Subcutaneous abdominal adipose tissue (tissue), 5 donors: ENCODE results near the gene ZNF768.

ENCODE experiments used
- H3K27ac ChIP-seq: one replicate; pipeline ENCODE4 v1.7.0; 2013; ENCODE audit warnings: low read depth, mild to moderate bottlenecking, inconsistent platforms, low read length, moderate library complexity
- H3K27me3 ChIP-seq, 5 donors: one replicate each; pipeline ENCODE4 v1.7.0; 2013; ENCODE audit warnings: low read length in 5 of 5, inconsistent platforms in 1 of 5; ENCODE audit not compliant: control insufficient read depth in 5 of 5, insufficient read depth in 4 of 5
- H3K36me3 ChIP-seq, 5 donors: one replicate each; pipeline ENCODE4 v1.7.0; 2013; ENCODE audit warnings: low read length in 5 of 5; ENCODE audit not compliant: control insufficient read depth in 5 of 5, insufficient read depth in 5 of 5
- H3K4me1 ChIP-seq, 5 donors: one replicate each; pipeline ENCODE4 v1.7.0; 2013; ENCODE audit warnings: low read length in 5 of 5, mild to moderate bottlenecking in 3 of 5, moderate library complexity in 1 of 5; ENCODE audit not compliant: control insufficient read depth in 5 of 5, insufficient read depth in 5 of 5
- H3K4me3 ChIP-seq, 5 donors: one replicate each; pipeline ENCODE4 v1.7.0; 2013; ENCODE audit warnings: low read length in 5 of 5, low read depth in 1 of 5
- H3K9ac ChIP-seq, 5 donors: one replicate each; pipeline ENCODE4 v1.7.0; 2013; ENCODE audit warnings: low read length in 5 of 5, mild to moderate bottlenecking in 4 of 5, moderate library complexity in 3 of 5
- H3K9me3 ChIP-seq, 5 donors: one replicate each; pipeline ENCODE4 v1.7.0; 2013; ENCODE audit warnings: low read length in 5 of 5; ENCODE audit not compliant: control insufficient read depth in 5 of 5
- donor health status: healthy.
- donor health status: healthy.
- donor health status: healthy.
- donor health status: healthy.
- donor health status: healthy.

Gene ZNF768

DNA sequence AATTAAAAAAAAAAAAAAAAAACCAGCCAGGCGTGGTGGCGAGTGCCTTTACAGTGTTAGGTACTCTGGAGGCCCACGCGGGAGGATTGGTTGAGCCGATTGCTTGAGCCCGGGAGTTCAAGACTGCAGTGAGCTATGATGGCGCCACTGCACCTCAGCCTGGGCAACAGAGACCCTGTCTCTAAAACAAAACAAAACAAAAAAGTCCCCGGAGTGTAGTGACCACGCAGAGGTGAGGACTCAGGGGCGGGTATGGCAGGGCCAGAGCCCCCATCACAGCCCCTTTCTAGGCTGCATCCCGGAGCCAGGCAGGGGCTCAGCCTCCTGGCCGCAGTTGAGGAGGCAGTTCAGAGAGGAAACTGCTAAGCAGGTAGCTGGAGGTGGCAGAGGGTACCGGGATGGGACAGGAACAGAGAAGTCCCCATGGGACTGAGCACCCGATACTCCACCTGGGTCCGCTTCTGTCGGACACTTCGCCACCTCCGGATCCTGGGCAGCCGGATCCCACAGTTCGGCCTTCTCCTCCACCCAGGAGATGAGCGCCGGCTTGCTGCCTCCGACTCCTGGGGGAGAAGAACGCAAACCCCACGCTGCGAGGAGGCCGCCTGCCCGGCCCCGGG lies 7.5 kb upstream of the ZNF768 start:
- Histone ChIP-seq H3K9me3 (no peaks in the 10 kb centered on the region), H3K4me1 (peaks cover 5 to 37% (median 31%) of the 10 kb centered on the region in 5 donors), H3K4me3 (peak overlapping the region; percentile 26 to 90 (median 82)), H3K36me3 (peaks cover 0 to 24% (median 17%) of the 10 kb centered on the region in 5 donors), H3K27ac (peak overlapping the region; percentile 96), H3K9ac (peak overlapping the region in 4 of 5 donors; percentile 90 to 94 (median 92)), H3K27me3 (no peaks in the 10 kb centered on the region)

DNA sequence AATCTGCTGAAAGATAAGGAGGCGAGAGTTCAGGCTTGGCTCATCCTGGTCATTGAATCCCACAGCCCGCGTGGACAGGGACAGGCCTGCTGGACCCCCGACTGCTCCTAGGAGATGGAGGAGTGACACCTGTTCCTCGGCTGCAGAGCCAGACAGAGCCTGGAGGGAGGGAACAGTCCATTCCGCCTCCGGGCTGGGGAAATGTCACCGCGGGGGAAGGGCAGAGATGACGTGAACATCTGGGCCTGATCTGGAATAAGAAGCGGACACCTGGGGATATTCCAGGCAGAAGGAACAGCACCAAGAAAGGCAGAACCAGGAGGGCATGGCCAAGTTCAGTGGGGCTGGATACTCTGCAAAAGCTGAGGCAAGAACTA lies 6.8 kb upstream of the ZNF768 start:
- peak overlapping the region in 1 of 5 donors; percentile 2 for H3K4me3 ChIP-seq
- H3K27ac ChIP-seq, result no peak overlapping the region
- peaks cover 0 to 24% (median 17%) of the 10 kb centered on the region in 5 donors for H3K36me3 ChIP-seq
- no peak overlapping the region for H3K9ac ChIP-seq
- peaks cover 5 to 42% (median 32%) of the 10 kb centered on the region in 5 donors for H3K4me1 ChIP-seq
- no peaks in the 10 kb centered on the region for H3K9me3 ChIP-seq
- no peaks in the 10 kb centered on the region for H3K27me3 ChIP-seq

DNA sequence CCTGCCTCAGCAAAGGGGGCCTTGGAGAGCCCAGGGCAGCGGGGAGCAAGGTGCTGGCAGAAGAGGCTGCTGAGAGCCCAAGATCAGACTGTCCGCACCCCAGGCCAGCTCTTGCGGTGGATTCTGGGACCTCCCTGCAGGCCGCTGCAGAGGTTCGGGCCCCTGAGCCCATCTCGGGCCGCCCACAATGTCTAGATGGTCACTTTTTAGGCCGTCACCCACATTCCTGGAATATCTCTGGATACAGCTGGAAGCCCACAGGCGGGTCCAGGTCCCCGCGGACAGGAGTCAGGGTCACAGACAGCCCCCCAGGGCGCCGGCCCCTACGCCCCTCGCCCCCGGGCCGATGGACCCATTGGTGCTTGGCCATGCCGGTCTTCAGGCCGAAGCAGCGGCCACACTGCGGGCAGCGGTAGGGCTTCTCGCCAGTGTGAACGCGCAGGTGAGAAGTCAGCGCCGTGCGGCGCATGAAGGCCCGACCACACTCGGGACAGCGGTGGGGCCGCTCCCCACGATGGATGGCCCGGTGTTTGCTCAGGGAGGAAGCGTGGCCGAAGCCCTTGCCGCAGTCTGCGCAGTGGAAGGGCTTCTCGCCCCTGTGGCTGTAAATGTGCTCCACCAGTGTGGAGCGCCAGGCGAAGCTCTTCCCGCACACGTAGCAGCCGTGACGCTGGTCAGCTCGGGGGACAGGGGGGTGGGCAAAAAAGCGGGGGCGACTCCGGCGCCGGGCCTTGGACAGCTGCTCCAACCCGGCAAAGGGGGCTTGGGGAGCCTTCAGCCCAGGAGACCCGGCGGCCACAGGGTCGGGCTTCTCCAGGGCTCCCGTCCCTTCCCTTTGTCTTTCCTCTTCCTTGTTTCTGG lies 6.1 kb upstream of the ZNF768 start:
- Histone ChIP-seq H3K4me3 (no peak overlapping the region), H3K27me3 (no peaks in the 10 kb centered on the region), H3K4me1 (peaks cover 8 to 48% (median 37%) of the 10 kb centered on the region in 5 donors), H3K9me3 (no peaks in the 10 kb centered on the region), H3K9ac (no peak overlapping the region), H3K27ac (no peak overlapping the region), H3K36me3 (peaks cover 0 to 24% (median 17%) of the 10 kb centered on the region in 5 donors)

DNA sequence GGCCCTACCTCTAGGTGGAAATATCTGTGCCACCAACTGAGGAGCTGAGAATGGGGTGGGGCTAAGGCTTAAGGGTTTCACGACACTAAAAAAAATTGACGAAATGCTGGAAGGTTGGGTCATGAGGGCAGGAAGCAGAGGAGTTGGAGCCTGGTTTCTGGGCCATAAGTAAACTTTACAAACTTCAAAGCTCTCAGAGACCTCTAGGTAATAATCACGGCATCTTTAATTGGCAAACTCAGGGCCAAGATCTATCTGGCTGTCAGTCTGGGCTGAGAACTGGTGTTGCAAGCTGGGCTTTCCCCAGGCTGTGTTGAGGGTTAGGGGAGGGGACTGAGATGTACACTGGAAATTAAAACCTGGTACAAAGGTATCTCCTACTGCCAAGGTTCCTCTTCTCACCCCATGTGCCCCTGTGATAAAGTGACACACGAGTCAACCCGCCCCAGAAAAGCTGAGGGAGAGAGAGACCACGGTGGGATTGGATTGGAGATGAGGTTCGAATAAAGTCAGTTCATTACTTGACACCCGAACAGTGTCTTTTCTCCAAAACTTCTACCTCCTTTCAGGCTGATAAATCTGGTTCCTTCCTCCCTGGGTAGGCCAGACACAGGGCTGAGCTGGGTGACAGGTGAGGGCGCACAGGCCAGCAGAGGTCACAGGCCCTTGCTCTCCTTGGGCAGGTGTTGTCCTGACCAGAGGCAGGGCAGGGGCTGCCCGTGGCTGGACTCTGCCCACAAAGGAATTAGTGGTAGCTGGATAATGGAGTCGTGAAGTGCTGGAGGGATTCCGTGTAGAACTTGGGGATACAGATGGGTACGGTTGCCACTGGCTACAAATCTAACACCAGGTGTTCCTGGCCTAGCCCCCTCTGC lies 4.0 kb upstream of the ZNF768 start:
- H3K9ac ChIP-seq, result no peak overlapping the region
- H3K27me3 ChIP-seq, result no peaks in the 10 kb centered on the region
- H3K4me1 ChIP-seq, result peaks cover 7 to 51% (median 40%) of the 10 kb centered on the region in 5 donors
- H3K36me3 ChIP-seq, result peaks cover 0 to 24% (median 17%) of the 10 kb centered on the region in 5 donors
- H3K4me3 ChIP-seq, result no peak overlapping the region
- H3K9me3 ChIP-seq, result no peaks in the 10 kb centered on the region
- peak overlapping the region; percentile 24 for H3K27ac ChIP-seq

DNA sequence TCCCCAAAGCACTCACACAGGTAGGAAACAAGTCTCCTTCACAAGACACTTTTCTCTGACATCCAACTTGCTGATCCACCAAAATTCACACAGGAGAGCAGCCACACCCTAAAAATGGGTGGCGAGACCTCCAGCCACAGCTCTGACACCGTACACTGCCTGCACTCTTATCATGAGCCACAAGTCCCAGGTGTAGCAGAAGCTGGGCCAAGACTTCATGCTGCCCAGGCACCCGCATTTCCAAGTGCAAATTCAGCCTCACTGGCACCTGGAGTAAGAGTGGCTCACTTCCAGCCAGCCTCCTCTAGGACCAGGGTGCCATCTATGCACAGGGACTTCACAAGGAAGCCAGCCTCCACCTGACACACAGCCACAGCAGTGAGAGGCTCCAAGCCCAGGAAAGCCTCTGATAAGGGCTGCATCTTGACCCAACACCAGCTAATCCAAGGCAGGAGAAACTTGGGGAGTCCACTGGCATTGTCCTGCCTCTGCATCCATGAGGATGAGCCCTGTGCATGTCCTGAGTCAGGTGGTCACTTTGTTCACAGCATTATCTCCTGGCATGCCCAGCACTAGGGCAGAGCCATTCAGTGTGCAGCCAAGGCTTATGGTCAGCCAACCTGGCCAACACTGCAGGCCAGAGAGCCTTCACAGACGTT lies 2.6 kb upstream of the ZNF768 start:
- no peak overlapping the region for H3K4me3 ChIP-seq
- peaks cover 7 to 50% (median 41%) of the 10 kb centered on the region in 5 donors for H3K4me1 ChIP-seq
- peak overlapping the region in 1 of 5 donors; percentile 43 for H3K9ac ChIP-seq
- no peaks in the 10 kb centered on the region for H3K27me3 ChIP-seq
- no peak overlapping the region for H3K27ac ChIP-seq
- H3K36me3 ChIP-seq, result peaks cover 0 to 32% (median 24%) of the 10 kb centered on the region in 5 donors
- H3K9me3 ChIP-seq, result no peaks in the 10 kb centered on the region

DNA sequence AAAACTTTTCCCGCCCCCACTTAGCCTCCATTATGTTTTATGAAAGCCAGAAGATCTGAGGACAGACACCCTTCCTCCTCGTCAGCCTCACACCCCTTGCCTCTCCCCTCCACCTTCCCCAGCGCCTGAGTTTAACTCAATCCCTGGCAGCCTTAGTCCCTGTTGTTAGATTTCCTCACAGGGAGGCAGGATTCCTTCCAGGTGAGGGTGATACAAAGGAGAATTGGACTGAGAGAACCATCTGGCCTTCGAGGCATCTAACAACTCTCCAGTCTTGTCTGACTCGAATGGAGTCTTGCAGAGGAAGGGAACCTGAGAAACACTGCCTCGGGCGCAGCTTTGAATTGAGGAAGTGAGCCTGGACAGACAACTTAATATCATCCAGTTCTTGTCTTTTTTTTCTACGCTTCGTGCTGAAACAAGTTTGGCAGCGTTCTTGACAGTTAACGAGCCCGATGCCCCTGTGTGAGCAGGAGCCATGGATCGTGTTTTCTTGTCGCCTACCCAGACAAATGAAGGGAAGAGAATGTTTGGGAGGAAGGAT lies 1.3 kb upstream of the ZNF768 start:
- Histone ChIP-seq H3K4me3 (peak overlapping the region; percentile 5 to 89 (median 73)), H3K9ac (peak overlapping the region in 3 of 5 donors; percentile 49 to 77 (median 52)), H3K9me3 (no peaks in the 10 kb centered on the region), H3K27me3 (no peaks in the 10 kb centered on the region), H3K27ac (peak overlapping the region; percentile 94), H3K4me1 (peaks cover 7 to 40% (median 31%) of the 10 kb centered on the region in 5 donors), H3K36me3 (peaks cover 0 to 28% (median 21%) of the 10 kb centered on the region in 5 donors)

DNA sequence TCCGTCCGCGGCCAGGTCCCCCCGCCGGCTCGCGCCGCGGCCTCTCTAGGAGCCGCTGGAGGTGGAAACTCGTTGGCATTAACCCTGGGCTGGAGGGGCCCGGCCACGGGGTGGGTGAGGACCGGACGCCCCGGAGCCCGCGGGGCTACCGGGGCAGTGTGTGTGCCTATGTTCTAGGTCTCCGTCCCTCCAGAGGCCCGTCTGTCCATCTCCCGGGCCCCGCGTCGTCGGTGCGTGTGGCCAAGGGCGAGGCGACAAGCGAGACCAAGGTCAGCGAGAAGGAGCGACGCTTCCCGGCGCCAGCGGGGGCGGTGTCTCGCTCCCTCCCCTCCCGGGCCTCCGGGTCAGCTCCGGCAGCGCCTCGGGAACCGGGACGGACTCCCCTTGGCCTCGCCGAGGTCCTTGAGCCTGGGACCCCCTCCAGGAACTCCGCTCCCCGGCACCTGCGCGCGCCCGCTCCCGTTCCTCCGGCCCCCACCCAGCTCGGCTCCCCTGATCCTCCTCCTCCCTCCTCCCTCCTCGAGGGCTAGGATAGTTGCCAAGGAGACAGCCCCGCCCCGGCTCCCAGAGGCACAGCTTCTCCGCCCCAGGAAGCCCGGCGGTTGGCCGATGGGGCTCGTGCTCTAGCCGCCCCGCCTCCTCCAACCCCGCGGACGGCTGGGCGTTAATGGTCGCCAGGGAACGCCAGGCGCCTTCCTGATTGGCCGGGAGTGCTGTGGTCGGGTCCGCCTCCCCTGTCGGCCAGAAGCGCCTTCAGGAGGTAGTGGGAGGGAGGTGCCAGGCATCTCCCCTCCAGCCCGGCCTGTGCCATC lies 663 bp upstream of the ZNF768 start:
- Histone ChIP-seq H3K27ac (peak overlapping the region; percentile 94), H3K9ac (peak overlapping the region in 4 of 5 donors; percentile 69 to 92 (median 88)), H3K27me3 (no peaks in the 10 kb centered on the region), H3K4me3 (peak overlapping the region; percentile 73 to 89 (median 75)), H3K4me1 (peaks cover 7 to 40% (median 31%) of the 10 kb centered on the region in 5 donors), H3K36me3 (peaks cover 0 to 22% (median 16%) of the 10 kb centered on the region in 5 donors), H3K9me3 (no peaks in the 10 kb centered on the region)

DNA sequence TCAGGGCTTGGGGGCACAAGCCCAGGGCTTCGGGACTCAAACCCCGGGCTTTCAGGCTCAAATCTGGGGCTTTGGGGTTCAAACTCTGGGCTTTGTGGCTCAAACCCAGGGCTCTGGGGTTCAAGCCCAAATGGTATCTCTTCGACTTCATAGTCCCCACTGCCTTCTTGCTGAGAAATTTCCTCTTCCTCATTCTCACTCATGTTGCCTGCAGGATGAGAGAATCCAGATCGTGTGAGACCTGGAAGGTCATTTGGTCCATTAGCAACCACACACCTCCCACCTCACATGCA lies 576 bp downstream of the ZNF768 start:
- Histone ChIP-seq H3K9me3 (no peaks in the 10 kb centered on the region), H3K9ac (peak overlapping the region; percentile 44 to 75 (median 71)), H3K4me1 (peaks cover 7 to 40% (median 31%) of the 10 kb centered on the region in 5 donors), H3K27ac (peak overlapping the region; percentile 69), H3K4me3 (peak overlapping the region; percentile 50 to 89 (median 66)), H3K27me3 (no peaks in the 10 kb centered on the region), H3K36me3 (peaks cover 0 to 11% (median 9%) of the 10 kb centered on the region in 5 donors)
